Uterus (tissue), 4 donors: ENCODE data around the gene CTCFL. TPM values are rescaled to one million over a fixed set of nuclear protein-coding genes. Genes with fewer than 3 reads are reported as not detected.

Source experiments
- DNase-seq, 2 donors: peaks; one replicate each; pipeline ENCODE4 v3.0.0-alpha.2; 2019 to 2020
- H3K27ac ChIP-seq, 2 donors: fragments of 200-600 bp; sonication (generic); 1 replicate in 1 of 2; 2 replicates in 1 of 2; pipeline ENCODE4 v1.5.1; 2016 to 2018
- H3K27me3 ChIP-seq, 2 donors: fragments of 200-600 bp; sonication (generic); one replicate each; pipeline ENCODE4 v1.5.1; 2018 to 2019; ENCODE audit warnings: control low read depth in 1 of 2
- H3K36me3 ChIP-seq, 2 donors: fragments of 200-600 bp; sonication (generic); one replicate each; pipeline ENCODE4 v1.5.1; 2019; ENCODE audit warnings: control low read depth in 1 of 2
- H3K4me1 ChIP-seq, 2 donors: fragments of 200-600 bp; sonication (generic); one replicate each; pipeline ENCODE4 v1.5.1; 2018 to 2019; ENCODE audit warnings: control low read depth in 1 of 2
- H3K4me3 ChIP-seq, 2 donors: fragments of 200-600 bp; sonication (generic); 1 replicate in 1 of 2; 2 replicates in 1 of 2; pipeline ENCODE4 v1.5.1; 2018 to 2019; ENCODE audit warnings: mild to moderate bottlenecking in 1 of 2
- H3K9me3 ChIP-seq, 2 donors: fragments of 200-600 bp; sonication (generic); one replicate each; pipeline ENCODE4 v1.5.1; 2019; ENCODE audit warnings: control low read depth in 1 of 2
- CTCF ChIP-seq, 4 experiments: fragments of 200-600 bp in 2 of 4; fragments of 450-650 bp in 2 of 4; sonication (generic) in 2 of 4; IDR thresholded peaks; one replicate each; pipeline ENCODE4 v1.5.1; 2016 to 2019; ENCODE audit warnings: antibody characterized with exemption in 4 of 4, mild to moderate bottlenecking in 2 of 4, moderate library complexity in 1 of 4
- POLR2A ChIP-seq, 2 donors: fragments of 450-650 bp; IDR thresholded peaks; one replicate each; pipeline ENCODE4 v1.6.1; 2016; ENCODE audit warnings: antibody characterized with exemption in 2 of 2, mild to moderate bottlenecking in 1 of 2, moderate library complexity in 1 of 2
- intact Hi-C: fragments of 100-400 bp; cut with DNase I; formaldehyde crosslinking; loops from one replicate; pipeline ENCODE4 v1.15.1; 2023; ENCODE audit warnings: low total_unique reads
- total RNA-seq, 4 donors: library from RNA; depleted of rRNA in 3 of 4; stranded (reverse); fragments of >200 nt in 3 of 4; gene quantifications; one replicate each; pipeline versions ENCODE4 v1.1.0 to v1.2.4, GENCODE V29; 2014 to 2023
- donor health status: DM: yes; HTN: yes; CAD: no.

Gene CTCFL
- total RNA-seq, 4 donors from 2014 or later: 0.07 TPM; not detected in 3

GRCh38 chr20:57457243-57458095, 67.5 kb downstream of the CTCFL start:
- no peak for TF ChIP-seq CTCF (IDR thresholded peaks at IDR 0.05)
- TF ChIP-seq POLR2A (IDR thresholded peaks at IDR 0.05): no peak
- intact Hi-C loops: no loop called here
- no peaks in the 10 kb centered on the region for H3K27me3 ChIP-seq
- no peaks in the 10 kb centered on the region for H3K9me3 ChIP-seq
- H3K27ac ChIP-seq: no peak overlapping the region
- no peak for DNase-seq
- no peaks in the 10 kb centered on the region for H3K36me3 ChIP-seq
- no peaks in the 10 kb centered on the region for H3K4me1 ChIP-seq
- no peak overlapping the region for H3K4me3 ChIP-seq

- TF ChIP-seq CTCF (IDR thresholded peaks at IDR 0.05) (no peak), POLR2A (IDR thresholded peaks at IDR 0.05) (no peak)
- H3K36me3 ChIP-seq: no peaks in the 10 kb centered on the region
- no peak overlapping the region for H3K4me3 ChIP-seq
- intact Hi-C loops: no loop called here
- no peaks in the 10 kb centered on the region for H3K27me3 ChIP-seq
- H3K27ac ChIP-seq: no peak overlapping the region
- H3K4me1 ChIP-seq: no peaks in the 10 kb centered on the region
- H3K9me3 ChIP-seq: no peaks in the 10 kb centered on the region
- no peak for DNase-seq
Measured at GRCh38 chr20:57456116-57456515, 68.8 kb downstream of the CTCFL start.

DNA sequence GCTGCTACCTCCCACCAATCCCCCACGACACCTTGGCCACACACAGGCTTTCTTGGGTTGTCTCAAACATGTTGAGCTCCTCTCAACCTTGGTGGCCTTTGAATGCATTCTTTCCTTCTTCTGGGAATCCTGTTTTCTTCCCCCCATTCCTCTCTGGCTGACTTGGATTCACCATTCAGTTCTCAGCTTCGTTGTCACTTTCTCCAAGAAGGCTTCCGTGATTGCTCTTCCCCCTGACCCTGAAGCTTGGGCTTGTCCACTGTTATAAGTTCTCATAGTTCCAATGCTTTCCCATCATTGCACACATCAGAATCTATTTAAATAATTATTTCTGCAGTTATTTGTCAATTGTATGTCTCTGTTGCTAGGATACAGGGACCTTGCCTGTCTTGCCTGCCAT, 69.6 kb downstream of the CTCFL start:
- Histone ChIP-seq H3K9me3 (no peaks in the 10 kb centered on the region), H3K4me3 (no peak overlapping the region), H3K36me3 (no peaks in the 10 kb centered on the region), H3K27me3 (no peaks in the 10 kb centered on the region), H3K27ac (no peak overlapping the region), H3K4me1 (no peaks in the 10 kb centered on the region)
- no peak for DNase-seq
- intact Hi-C loops: no loop called here
- TF ChIP-seq POLR2A (IDR thresholded peaks at IDR 0.05): no peak
- TF ChIP-seq CTCF (IDR thresholded peaks at IDR 0.05): no peak

- no peak for DNase-seq
- Histone ChIP-seq H3K27me3 (no peaks in the 10 kb centered on the region), H3K27ac (no peak overlapping the region), H3K4me1 (no peaks in the 10 kb centered on the region), H3K4me3 (no peak overlapping the region), H3K9me3 (no peaks in the 10 kb centered on the region), H3K36me3 (no peaks in the 10 kb centered on the region)
- intact Hi-C loops: no loop called here
- TF ChIP-seq CTCF (IDR thresholded peaks at IDR 0.05): no peak
- TF ChIP-seq POLR2A (IDR thresholded peaks at IDR 0.05): no peak
Measured at GRCh38 chr20:57451795-57452661, 72.9 kb downstream of the CTCFL start.

GRCh38 chr20:57451431-57451794, 73.5 kb downstream of the CTCFL start:
- intact Hi-C loops: no loop called here
- H3K36me3 ChIP-seq: no peaks in the 10 kb centered on the region
- H3K4me1 ChIP-seq: no peaks in the 10 kb centered on the region
- TF ChIP-seq POLR2A (IDR thresholded peaks at IDR 0.05) (no peak), CTCF (IDR thresholded peaks at IDR 0.05) (no peak)
- H3K27me3 ChIP-seq: no peaks in the 10 kb centered on the region
- H3K9me3 ChIP-seq: no peaks in the 10 kb centered on the region
- no peak for DNase-seq
- H3K27ac ChIP-seq: no peak overlapping the region
- no peak overlapping the region for H3K4me3 ChIP-seq
